Measurements from ENCODE around the gene ELF3.
"Not testable (repeated sequence)": the region's sequence is repeated elsewhere in the genome, so short reads cannot be mapped to it uniquely, and the experiment has no call there.

ELF3 gene

DNA sequence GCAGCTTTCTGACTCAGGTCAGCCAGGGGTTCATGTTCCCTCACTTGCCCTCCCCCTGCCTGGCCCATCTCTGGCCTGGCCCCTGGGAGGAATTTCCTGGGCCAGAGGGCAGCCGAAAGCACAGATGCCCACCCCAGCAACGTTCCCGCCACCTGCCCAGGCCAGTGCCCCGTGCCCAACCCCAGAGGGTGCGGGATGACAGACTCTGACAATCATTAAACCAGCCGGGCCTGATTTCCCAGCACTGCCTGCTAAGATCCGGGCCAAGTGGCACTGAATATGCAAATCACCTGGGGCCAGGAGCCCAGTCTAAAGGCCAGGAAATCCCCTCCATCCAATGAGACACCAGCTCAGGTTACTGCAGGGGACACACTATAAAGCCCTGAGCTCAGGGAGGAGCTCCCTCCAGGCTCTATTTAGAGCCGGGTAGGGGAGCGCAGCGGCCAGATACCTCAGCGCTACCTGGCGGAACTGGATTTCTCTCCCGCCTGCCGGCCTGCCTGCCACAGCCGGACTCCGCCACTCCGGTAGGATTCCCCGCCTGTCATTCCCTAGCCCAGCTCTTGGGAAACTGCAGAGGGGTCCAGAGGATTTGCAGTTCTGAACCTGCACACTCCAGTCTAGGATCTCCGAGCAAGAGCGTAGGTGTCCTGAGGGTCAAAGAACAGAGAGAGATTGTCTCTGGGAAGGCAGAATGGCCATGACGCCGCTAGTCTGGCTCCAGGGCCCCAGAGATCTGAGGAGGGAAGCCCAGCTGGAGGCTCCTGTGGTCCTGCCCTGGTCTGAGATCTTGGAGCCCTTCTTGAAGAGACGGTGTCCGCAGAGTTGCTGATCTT, at the start of gene ELF3:
Gene ELF3, plus strand, starts transcription at position 408 of the 836 bp plus-strand sequence. CDS start 550 bp downstream, outside the sequence.
- no peak for DNase-seq (ENCODE audit: low spot score)

DNA sequence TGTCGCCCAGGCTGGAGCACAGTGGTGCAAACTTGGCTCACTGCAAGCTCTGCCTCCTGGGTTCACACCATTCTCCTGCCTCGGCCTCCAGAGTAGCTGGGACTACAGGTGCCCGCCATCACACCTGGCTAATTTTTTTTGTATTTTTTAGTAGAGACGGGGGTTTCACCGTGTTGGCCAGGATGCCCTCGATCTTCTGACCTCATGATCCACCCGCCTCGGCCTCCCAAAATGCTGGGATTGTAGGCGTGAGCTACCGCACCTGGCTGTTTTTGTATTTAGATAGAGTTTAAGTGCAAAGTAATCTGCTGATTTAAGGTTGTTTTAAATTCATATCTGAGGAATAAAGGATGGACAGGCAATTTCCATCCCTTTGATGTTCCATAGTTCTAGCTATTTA, 48.0 kb upstream of the ELF3 start:
- not testable (repeated sequence) for DNase-seq (ENCODE audit: low spot score)

DNA sequence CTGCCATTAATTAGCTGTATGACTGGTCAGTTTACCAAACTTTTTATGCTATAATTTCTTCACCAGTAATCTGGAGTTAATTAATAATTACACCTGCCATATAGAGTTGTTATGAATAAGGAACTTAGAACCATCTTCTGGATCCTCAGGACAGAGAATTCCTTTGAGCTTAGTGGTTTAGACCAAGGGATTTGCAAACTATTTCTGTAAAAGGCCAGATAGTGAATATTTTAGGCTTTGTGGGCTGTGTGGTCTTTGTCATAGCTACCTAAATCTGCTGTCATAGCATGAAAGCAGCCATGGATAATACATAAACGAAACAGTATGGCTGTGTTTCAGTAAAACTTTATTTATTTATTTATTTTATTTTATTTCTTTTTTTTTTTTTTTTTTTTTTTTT, 46.1 kb upstream of the ELF3 start:
- DNase-seq (ENCODE audit: low spot score) = no peak

DNA sequence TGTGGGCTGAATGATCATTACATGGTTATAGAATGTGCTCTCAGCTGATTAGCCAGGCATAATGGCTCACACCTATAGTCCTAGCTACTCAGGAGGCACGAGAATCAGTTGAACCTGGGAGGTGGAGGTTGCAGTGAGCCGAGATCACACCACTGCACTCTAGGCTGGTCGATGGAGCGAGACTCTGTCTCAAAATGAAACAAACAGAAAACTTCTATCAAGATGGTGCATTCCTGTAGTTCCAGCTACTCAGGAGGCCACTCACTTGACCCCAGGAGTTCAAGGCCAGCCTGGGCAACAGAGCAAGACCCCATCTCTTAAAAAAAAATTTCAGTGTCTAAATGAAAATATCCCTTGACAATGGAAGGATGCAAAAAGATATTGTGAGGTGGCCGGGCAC, 44.2 kb upstream of the ELF3 start:
- DNase-seq (ENCODE audit: low spot score) = no peak

DNA sequence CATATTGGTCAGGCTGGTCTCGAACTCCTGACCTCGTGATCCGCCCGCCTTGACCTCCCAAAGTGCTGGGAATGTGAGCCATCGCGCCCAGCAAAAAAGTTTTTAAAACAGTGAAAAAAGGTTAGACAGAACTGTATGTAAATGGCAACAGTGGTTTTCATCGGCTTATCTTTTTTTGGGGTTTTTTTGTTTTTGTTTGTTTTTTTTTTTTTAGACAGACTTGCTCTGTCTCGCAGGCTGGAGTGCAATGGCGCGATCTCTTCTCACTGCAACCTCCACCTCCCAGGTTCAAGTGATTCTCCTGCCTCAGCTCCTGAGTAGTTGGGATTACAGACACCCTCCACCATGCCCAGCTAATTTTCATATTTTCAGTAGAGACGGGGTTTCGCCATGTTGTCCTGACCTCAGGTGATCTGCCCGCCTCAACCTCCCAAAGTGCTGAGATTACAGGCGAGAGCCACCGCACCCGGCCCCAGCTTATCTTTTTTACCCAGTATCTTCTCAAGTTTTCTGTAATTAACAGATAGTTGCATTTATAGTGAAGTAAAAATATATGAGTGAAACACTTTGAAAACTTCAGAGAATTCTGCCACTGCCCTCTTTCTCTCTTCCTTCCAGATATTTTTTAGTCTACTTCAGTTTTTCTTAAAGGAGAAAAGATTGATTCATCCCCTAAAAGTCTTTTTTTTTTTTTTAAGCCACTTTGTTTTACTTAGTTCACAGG, 42.0 kb upstream of the ELF3 start:
- DNase-seq (ENCODE audit: low spot score) = no peak

DNA sequence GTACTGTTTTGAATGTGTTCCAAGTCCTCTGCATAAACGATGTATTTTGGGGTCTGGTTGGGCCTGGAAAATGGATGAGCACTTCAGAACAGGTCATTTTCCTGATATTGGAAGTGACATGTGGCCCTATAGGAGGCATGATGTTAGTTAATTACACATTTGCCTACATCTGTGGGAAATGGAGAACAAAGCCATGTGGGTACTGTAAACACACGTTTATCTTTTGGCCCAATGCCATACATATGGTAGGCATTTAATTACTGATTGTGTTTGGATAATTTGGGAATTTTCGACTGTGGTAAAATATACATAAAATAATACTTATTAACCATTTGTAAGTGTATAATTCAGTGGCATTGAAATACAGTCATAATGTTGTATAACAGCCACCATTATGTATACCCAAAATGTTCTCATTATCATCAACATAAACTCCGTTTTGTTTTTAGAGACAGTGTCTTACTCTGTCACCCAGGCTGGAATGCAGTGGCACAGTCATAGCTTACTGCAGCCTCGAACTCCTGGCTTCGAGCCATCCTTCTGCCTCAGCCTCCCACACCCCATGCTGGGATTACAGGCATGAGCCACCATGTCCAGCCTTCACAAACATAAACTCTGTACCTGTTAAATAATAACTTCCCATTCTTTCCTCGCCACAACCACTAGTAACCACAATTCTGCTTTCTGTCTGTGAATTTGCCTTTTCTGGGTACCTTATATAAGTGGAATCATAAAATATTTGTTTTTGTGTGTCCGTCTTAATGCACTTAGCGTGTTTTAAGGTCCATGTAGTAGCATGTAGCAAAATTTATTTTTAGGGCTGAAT, 39.8 kb upstream of the ELF3 start:
- no peak for DNase-seq (ENCODE audit: low spot score)

DNA sequence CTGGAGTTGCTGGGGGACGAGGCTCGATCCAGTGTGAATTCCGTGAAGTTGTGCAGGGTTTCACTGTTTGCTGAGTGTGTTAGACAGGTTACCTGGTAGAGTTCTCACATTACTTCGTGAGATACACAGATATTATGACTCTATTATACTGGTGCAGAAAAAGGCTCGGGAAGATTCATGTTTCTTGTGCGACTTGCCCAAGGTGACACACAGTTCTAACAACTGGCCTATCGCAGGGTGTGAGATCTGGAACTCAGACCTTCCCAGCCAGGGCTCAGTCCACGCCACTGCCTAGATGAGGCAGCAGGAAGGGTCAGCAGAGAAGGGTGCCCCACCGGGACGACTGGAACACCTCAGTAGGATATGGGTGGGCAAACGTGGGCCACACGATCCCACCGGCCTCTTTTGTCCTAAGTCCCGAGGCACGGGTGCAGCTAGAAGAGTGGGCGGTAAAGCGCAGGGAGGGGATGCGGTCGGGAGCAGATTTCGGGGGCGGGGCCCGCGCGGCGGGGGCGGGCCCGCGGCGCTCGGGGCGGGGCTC, 28.2 kb upstream of the ELF3 start:
- DNase-seq (ENCODE audit: low spot score) = peak; percentile 51

DNA sequence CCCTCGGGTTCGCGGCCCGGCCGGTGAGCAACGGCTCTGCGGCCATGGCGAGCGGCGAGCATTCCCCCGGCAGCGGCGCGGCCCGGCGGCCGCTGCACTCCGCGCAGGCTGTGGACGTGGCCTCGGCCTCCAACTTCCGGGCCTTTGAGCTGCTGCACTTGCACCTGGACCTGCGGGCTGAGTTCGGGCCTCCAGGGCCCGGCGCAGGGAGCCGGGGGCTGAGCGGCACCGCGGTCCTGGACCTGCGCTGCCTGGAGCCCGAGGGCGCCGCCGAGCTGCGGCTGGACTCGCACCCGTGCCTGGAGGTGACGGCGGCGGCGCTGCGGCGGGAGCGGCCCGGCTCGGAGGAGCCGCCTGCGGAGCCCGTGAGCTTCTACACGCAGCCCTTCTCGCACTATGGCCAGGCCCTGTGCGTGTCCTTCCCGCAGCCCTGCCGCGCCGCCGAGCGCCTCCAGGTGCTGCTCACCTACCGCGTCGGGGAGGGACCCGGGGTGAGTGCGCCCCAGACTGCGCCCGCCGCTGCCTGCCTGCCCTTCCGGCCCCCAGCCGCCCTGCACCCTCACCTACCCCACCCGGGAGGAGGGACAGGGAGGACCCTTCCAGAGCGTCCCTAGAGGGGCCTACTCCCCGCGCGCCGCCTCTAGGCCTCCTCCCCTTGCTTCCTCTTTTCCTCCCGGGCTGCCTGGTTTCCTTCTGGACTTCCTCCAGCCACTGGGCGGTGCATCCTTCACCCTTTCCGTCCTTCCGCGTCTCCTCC, 27.6 kb upstream of the ELF3 start, which contains the start of gene RNPEP:
Gene RNPEP, plus strand, starts transcription at position 26 of the 757 bp plus-strand sequence. Its CDS starts 19 bp downstream, at position 45.
- DNase-seq (ENCODE audit: low spot score) = peak; percentile 51

DNA sequence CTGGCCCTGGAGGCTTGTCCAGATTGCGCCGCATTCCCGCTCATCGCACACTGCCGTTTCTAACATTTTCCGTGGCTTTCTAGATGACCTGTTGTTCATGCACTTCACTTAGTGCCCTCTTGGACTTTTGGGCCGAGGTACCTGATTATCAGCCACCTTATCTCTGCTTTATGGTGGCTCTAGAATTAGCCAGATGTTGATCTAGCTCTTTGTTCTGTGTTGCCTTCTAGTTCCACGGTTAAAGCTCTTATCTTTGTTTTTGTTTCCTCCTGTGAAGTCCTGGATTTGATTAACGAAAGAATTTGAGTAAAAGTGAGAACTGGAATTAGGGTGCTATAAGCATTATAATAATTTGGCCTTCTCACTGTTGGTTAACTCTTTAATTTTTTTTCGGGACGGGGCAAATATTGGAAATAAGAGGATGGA, 27.0 kb upstream of the ELF3 start:
- DNase-seq (ENCODE audit: low spot score) = no peak

DNA sequence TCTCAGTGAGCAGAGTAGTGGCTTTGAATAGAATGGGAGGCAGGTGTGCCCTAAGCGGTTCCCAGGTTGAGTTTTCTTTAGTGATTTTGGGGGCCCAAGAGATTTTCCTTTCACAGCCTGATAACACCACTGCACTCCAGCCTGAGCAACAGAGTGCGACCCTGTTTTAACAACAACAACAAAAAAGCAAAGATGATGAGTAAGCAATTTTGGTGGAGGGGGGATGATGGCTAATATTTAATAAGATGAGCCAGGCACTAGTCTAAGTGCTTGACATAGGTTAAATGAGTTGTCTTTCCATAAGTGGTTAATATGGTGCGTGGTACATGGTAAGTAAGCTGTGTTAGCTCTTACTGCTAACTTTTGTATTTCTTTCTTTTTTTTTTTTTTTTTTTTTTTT, 25.9 kb upstream of the ELF3 start:
- no peak for DNase-seq (ENCODE audit: low spot score)

DNA sequence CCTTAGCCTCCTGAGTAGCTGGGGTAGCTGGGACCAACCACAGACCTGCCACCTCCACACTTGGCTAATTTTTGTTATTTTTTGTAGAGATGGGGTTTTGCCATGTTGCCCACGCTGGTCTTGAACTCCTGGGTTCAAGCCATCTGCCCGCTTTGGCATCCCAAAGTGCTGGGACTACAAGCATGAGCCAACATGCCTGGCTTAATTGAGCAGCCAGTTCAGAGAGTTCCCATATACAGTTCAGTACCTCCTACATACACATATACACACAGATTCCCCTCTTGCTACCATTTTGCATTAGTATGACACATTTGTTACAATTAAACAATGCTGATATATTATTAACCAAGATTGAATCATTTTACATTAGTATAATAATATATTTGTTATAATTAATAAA, 25.0 kb upstream of the ELF3 start:
- no peak for DNase-seq (ENCODE audit: low spot score)

DNA sequence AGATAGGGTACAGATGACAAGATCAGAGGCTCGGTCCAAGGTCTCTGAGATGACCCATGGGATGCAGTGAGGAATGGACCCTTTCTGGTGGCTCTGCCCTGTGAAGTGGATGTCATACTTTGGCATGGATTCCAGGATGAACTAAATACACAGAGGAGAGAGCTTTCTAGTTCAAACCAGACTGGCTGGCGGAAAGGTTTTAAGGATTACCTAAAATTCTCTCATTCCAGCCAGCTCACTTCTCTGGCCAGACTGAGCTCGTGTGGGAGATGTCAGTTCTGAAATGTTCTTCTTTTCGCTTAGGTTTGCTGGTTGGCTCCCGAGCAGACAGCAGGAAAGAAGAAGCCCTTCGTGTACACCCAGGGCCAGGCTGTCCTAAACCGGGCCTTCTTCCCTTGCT, 21.8 kb upstream of the ELF3 start:
- no peak for DNase-seq (ENCODE audit: low spot score)

DNA sequence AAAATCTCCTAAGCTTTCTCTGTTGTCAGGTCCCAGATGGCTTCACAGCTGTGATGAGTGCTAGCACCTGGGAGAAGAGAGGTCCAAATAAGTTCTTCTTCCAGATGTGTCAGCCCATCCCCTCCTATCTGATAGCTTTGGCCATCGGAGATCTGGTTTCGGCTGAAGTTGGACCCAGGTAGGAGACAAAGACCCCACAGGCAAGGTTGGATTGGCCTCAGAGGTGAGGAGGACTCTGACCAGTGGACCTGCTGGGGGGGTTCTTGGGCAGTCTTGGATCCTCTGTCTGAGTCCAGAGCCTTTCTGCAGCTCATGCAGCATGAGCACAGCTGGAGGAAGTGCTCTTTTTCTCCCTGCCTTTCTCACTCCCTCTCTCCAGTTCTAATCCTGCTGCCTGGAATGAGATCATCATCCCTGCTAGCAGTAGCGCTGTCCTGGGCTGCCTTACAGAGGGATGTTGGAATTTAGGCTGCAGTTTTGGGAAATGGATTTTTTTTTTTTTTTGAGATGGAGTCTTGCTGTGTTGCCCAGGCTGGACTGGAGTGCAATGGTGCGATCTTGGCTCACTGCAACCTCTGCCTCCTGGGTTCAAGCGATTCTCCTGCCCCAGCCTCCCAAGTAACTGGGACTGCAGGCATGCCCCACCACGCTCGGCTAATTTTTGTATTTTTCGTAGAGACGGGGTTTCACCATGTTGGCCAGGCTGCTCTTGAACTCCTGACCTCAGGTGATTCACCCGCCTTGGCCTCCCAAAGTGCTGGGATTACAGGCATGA, 20.8 kb upstream of the ELF3 start:
- DNase-seq (ENCODE audit: low spot score) = no peak

DNA sequence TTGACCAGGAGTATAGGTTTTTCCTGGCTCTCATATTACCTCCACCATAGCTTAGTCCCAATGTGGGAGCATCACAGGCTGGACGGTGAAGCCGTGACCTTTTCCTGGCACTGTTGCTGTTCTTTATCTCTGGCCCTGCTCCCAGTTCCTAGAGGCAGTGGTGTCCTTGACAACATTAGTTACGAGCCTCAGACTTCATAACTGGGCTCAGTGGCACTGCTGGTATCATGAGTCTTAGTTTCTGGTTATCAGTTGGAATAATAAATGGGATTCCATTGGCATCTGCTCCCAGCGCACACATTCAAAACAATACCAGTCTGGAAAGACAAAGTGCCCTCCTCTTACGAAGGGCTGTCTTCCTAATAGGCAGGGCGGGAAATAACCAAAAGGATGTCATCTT, 20.0 kb upstream of the ELF3 start:
- DNase-seq (ENCODE audit: low spot score) = no peak

DNA sequence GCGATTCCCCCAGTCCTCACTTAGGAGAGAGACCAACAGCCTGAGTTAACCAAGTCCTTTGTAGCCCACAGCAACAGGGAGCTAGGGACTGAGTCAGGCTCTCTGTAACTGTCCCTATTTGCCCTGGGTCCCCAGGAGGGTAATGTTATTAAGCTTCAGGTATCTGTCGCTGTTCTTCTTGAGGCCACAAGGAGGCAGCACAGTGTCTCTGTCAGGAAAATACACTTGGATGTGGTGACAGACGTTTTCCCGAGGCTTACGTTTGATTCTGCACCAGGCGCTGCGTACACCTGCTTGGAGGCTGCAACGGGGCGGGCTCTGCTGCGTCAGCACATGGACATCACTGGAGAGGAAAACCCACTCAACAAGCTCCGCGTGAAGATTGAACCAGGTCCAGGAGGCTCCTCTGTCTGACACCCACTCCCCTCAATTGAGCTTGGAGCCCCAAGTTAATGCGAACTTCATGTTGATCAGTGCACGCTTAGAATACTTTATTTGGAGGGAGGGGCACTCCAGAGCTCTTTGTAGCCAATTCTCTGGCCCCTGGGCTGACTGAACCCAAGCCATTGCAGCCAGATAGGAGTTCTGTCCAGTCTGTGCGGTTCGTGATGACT, 10.7 kb upstream of the ELF3 start:
- DNase-seq (ENCODE audit: low spot score) = peak; percentile 15

DNA sequence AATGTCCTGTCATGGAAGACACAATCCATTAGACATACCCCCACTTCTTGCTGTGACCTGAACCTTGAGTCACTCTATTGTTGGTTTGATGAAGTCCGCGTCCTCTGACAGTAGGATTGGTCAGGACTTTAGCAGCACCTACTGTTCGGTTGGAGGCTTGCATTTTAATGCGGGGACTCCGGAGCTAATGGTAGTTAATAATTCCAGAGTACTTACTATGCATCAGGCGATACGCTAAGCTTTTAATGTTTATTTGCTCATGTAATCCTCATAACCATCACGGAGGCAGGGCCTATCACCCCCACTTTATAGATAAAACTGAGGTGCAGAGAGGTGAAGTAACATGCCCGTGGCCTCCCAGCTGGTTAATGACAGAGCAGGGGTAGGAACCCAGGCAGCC, 7.9 kb upstream of the ELF3 start:
- no peak for DNase-seq (ENCODE audit: low spot score)

DNA sequence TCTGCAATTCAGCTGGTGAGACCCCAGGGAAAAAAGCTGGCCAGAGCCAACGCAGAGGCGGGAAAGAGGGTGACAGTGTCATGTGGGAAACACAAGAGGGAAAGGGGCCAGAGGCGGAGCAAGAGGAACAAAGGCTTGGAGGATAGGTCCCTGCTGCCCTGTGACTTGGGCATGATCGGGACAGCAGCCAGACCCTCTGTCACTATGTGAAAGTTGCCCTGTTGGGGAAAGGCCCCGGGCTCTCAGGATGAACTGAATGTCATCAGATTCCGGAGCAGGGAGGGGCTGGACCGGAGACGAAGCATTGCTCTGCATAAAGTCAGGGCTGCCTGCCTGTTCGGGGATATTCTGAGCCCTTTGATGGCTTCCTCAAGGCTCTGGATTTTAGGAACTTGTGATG, 5.7 kb upstream of the ELF3 start:
- DNase-seq (ENCODE audit: low spot score) = no peak

DNA sequence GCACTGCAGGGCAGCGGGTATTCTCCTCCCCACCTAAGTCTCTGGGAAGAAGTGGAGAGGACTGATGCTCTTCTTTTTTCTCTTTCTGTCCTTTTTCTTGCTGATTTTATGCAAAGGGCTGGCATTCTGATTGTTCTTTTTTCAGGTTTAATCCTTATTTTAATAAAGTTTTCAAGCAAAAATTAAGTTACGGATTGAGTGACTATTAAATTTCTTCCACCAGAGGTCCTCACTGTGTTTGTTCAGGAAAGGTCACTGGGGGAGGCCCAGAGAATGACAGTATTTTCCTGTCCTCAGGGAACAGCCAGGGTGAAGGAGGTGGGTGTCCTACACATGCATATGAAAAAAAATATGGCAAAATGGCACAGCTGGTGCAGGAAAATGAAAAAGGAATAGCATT, 4.4 kb upstream of the ELF3 start:
- DNase-seq (ENCODE audit: low spot score) = no peak

DNA sequence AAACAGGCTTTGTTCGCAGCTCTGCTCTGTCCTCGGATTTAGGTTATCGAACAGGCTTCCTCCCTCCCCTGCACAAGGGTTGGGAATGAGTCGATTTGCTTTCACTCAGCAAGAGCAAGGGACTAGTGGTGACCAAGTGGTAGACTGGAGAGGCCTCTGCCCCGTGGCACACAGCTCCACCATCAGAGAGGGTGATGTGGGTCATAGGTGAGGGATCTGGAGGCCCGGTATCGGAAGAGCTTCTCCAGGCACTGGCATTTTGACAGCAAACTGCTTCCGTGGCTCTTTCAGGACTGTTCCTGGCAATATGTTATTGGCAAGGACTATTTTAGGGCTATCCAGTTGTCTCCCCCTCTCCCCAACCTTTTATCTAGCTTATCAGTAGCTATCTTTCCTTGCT, 3.1 kb upstream of the ELF3 start:
- DNase-seq (ENCODE audit: low spot score) = no peak

DNA sequence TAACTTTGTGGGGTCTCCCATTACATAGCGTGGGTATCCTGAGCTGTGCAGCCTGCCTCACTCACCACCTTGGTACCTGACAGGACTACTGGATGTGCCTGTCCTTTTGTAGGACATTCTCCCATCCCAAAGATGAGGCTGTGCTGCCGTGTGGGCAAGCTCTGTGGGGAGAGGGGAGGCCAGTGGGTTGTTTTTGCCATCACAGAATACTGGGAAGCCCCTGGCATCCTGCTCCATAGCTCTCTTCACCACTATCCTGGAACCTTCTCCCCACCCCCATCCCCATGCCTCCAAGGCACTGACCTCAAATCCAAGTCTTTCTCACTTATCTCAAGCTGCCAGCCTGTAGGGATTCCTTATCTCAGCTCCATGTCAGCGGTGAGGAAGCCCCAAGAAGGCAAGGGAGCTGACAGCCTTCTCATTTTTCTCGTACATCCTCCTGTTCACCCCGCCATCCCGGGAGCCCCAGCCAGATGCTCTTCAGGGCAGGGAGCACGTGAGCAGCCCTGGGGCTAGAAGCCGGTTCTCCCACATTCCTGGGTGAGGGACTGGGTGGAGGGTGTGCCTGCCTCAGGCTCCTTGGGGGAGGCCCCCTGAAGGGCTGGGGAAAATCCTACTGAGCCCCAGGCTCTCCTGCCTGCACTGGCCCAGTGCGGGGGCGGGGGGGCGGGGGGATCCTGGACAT, 2.4 kb upstream of the ELF3 start:
- no peak for DNase-seq (ENCODE audit: low spot score)
